HG03196 (cell line): ENCODE results near the gene RMND5A.

Experiments
- ATAC-seq: cut with Tn5 transposase; IDR thresholded peaks from one replicate; pipeline ENCODE4 v1.9.1; 2021; ENCODE audit not compliant: unreplicated experiment

The RMND5A gene

GRCh38 chr2:86764661-86765309 lies 44.7 kb downstream of the RMND5A start:
- peak; percentile 53 for ATAC-seq

- ATAC-seq: no peak
These were observed 45.2 kb downstream of the RMND5A start for GRCh38 chr2:86765310-86765695.

- no peak for ATAC-seq
These were observed 48.3 kb downstream of the RMND5A start for GRCh38 chr2:86768189-86768949.

DNA sequence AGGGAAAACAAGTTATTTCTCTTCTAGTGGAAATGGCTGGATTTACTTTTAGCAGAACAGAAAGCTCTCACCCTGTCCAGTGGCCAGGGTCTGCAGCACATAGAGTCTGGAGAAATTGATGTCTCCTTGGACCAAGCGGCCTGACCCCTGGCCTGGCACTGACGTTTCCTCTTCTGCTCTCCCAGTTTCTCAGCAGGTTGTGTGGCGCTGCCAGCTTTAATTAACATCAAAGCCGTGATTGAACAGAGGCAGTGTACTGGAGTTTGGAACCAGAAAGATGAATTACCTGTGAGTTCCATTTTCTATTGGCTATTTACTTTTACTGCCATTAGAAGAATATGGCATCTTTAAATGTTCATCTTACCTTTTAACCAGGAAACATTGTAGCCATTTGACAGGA lies 49.7 kb downstream of the RMND5A start:
- no peak for ATAC-seq

GRCh38 chr2:86770816-86771301 lies 50.8 kb downstream of the RMND5A start:
- no peak for ATAC-seq

DNA sequence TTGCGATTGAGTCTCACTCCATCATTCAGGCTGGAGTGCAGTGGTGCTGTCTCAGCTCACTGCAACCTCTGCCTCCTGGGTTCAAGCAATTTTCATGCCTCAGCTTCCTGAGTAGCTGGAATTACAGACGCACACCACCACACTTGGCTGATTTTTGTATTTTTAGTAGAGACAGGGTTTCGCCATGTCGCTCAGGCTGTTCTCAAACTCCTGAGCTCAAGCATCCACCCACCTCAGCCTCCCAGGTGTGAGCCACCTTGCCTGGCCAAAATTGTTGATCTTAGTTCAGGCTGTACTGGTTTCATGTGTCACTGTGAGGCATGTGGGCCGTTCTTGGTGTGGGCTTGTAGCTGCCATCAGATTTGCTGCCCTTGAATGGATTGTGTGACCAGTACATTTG lies 52.5 kb downstream of the RMND5A start:
- no peak for ATAC-seq

DNA sequence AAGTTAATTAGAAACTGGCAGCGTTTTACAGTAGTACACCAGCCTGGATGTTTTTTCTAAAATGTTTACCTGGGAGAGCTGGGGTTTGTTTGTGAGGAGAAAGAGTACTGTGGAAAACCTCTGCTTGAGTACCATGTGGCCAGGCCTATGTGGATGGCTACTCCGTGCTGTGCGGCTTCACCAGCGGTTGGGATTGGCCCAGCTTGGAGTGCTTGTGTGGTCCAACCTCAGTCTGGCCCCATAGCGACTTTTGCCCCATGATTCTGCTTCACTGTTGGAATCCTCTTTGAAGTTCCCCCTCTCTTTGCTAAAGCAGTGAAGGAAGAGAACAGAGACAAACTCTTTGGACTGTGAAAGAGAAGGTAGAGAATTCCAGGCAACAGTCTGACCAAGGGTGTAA lies 54.8 kb downstream of the RMND5A start:
- ATAC-seq: no peak

- no peak for ATAC-seq
These were observed 55.2 kb downstream of the RMND5A start for GRCh38 chr2:86775338-86775737.

GRCh38 chr2:86776532-86776931 lies 56.4 kb downstream of the RMND5A start:
- no peak for ATAC-seq

GRCh38 chr2:86778957-86779356 lies 58.9 kb downstream of the RMND5A start:
- ATAC-seq: no peak

DNA sequence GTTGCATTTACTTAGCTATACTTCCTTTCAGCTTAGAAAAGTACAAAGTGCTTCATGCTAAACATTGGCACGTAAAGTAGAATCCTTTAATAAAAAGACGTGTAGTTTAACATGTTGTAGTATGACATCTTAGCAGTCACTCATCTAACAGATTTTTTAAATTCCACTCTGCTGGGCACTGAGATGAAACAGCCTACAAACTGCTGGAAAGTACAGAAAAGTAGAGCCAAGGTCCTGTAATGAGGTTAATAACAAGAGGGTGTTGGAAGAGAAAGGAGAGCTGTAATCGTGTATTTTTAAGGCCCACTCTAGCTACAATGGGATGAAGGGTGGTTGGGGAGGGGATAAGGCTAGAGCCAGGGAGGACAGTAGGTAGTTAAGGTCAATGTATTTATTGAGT lies 59.9 kb downstream of the RMND5A start:
- no peak for ATAC-seq

- no peak for ATAC-seq
These were observed 61.3 kb downstream of the RMND5A start for GRCh38 chr2:86781363-86781762.

GRCh38 chr2:86782748-86783147 lies 62.7 kb downstream of the RMND5A start:
- no peak for ATAC-seq

- peak; percentile 76 for ATAC-seq
These were observed 63.7 kb downstream of the RMND5A start for GRCh38 chr2:86783615-86784339.

- ATAC-seq: no peak
These were observed 65.4 kb downstream of the RMND5A start for GRCh38 chr2:86785456-86785855.

GRCh38 chr2:86786001-86786536 lies 66.0 kb downstream of the RMND5A start:
- no peak for ATAC-seq

DNA sequence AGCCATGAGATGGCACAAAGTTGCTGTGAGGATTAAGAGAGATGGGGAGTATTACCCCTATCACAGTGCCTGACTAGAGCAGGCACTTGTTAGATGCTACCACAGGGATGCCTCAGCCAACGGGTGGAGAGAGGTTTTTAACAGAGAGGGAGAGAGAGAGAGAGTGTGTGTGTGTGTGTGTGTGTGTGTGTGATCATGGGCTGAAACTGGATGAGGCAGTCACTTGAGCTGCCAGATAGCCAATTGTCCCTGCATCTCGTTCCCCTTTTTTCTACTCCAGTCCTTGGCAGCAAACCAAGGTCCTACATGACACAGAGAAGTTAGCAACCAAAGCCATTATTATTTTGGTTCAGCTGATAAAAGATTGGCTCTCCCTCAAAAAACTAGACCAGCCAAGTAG lies 67.6 kb downstream of the RMND5A start:
- no peak for ATAC-seq

DNA sequence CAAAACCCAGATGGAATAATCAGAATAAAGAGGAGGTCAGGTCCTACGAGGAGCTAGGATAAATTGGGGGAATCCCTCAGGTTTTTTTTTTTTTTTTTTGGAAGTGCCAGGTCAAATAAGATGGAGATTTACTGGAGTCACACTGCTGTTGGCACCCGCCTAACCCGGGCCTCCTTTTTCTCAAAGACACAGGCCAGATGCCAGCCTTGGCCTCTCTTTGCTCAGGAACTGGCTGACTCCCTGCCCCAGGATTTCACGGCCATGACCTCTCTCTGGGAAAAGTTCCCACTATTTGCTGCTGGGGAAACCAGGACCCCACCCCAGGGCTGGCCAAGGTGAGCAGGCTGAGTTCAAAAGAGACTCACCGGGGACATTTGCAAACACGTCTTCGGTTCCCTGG lies 68.1 kb downstream of the RMND5A start:
- ATAC-seq: no peak

DNA sequence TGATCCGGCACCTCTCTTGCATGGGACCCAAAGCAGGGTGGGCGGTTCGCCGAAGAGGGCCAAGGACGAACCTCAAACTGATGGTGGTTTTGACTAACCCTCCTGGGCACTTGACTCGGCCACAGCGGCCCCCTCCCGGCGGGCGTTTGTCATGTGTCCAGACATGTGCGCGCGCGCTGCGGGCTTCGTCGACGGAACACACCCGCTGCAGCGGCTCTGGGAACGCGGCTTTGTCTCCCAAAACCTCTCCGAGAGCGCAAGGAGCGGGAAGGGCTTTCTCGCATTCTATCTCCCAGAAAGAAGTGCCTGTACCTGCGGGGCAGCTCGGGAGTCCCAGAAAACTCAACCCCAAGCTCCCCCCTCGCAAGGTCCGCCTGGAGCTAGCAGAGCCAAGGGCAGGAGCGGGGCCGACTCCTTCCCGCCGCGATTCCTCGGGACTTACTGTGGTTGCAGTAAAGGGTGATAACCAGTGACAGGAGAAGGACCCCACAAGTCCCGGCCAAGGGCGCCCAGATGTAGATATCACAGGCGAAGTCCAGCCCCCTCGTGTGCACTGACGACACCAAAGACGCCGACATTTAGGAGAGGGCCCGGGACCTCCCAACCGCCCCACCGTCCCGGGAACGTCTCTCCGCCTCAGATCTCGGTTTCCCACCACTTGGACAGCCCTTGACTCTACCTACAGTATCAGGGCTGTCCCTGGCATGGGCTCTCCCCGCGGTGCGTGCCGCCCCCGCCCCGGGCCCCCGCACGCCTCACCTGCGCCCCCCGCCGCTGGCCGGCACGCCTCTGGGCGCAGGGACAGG lies 69.0 kb downstream of the RMND5A start:
- no peak for ATAC-seq

DNA sequence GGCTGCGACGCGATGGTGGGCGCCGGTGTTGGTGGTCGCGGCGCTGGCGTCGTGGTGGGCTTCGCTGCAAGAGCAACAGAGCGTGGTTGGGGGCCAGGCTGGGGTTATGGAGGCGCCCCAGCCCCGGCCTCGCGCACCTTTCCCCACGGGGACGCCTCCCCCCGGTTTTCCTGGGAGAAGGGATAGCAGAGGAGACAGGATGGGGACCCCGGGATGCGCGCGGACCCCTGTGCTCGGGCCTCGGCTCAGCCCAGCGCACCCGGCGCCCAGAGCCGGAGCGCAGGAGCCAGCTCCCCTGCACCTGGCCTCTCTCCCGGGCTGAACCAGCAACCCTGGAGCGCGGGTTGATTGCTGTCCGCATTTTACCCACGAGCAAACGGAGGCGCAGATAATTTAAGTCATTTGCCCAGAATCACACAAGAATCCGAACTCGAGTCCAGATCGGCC lies 69.6 kb downstream of the RMND5A start:
- no peak for ATAC-seq
